Globus pallidus (tissue), 1 donor: Measurements from ENCODE around the gene MYO5C.

Experiments
- DNase-seq: peaks from one replicate; pipeline ENCODE4 v3.0.0-alpha.2; 2015; ENCODE audit warnings: low spot score

MYO5C gene

GRCh38 chr15:52148403-52148802 is 147.2 kb downstream of the MYO5C start:
- DNase-seq = no peak

GRCh38 chr15:52146776-52147175 is 148.8 kb downstream of the MYO5C start:
- no peak for DNase-seq

GRCh38 chr15:52146261-52146660 is 149.3 kb downstream of the MYO5C start:
- DNase-seq = no peak

GRCh38 chr15:52144656-52145178 is 150.9 kb downstream of the MYO5C start:
- DNase-seq = no peak

- DNase-seq = no peak
These were observed 151.7 kb downstream of the MYO5C start for GRCh38 chr15:52143873-52144272.
